Endothelial cell (in vitro differentiated cells): ENCODE measurements around the gene KTN1. TPM values are rescaled to one million over a fixed set of nuclear protein-coding genes. Genes with fewer than 3 reads are reported as not detected.

Experiments used
- DNase-seq: peaks from one replicate; pipeline ENCODE4 v3.0.0; 2021; ENCODE audit warnings: low spot score
- H3K27ac Mint-ChIP-seq: one replicate; pipeline ENCODE4 v1.8.0; 2021; ENCODE audit warnings: mixed read lengths, inconsistent platforms; ENCODE audit not compliant: unreplicated experiment
- H3K27me3 Mint-ChIP-seq: one replicate; pipeline ENCODE4 v1.8.0; 2021; ENCODE audit warnings: mild to moderate bottlenecking, moderate library complexity, mixed read lengths, inconsistent platforms; ENCODE audit not compliant: unreplicated experiment
- H3K36me3 Mint-ChIP-seq: one replicate; pipeline ENCODE4 v1.8.0; 2021; ENCODE audit warnings: mild to moderate bottlenecking, low read depth, mixed read lengths, inconsistent platforms; ENCODE audit not compliant: unreplicated experiment
- H3K4me1 Mint-ChIP-seq: one replicate; pipeline ENCODE4 v1.8.0; 2021; ENCODE audit warnings: mild to moderate bottlenecking, mixed read lengths, inconsistent platforms; ENCODE audit not compliant: unreplicated experiment
- H3K4me3 Mint-ChIP-seq: one replicate; pipeline ENCODE4 v1.8.0; 2021; ENCODE audit warnings: mild to moderate bottlenecking, mixed read lengths, inconsistent platforms; ENCODE audit not compliant: unreplicated experiment
- H3K9me3 Mint-ChIP-seq: one replicate; pipeline ENCODE4 v1.8.0; 2021; ENCODE audit warnings: mixed read lengths, inconsistent platforms; ENCODE audit not compliant: unreplicated experiment
- CTCF ChIP-seq: fragments of 200-600 bp; sonication (generic); IDR thresholded peaks from one replicate; pipeline ENCODE4 v1.5.0; 2021; ENCODE audit warnings: antibody characterized with exemption; ENCODE audit not compliant: unreplicated experiment
- total RNA-seq: library from RNA; stranded (reverse); fragmentation: NEBNext Ultra II Directional; extraction: Animal tissue kit (Norgen Biotek cat#: 25700); gene quantifications from one replicate; pipeline ENCODE4 v1.2.1, GENCODE V29; 2021; ENCODE audit not compliant: unreplicated experiment

KTN1 gene
- total RNA-seq, 1 donor from 2014 or later = 220 TPM

GRCh38 chr14:55706893-55707292 lies 126.9 kb downstream of the KTN1 start:
- Mint-ChIP-seq H3K4me1 (peaks cover 22% of the 10 kb centered on the region), H3K36me3 (no peaks in the 10 kb centered on the region), H3K9me3 (no peaks in the 10 kb centered on the region), H3K27ac (no peak overlapping the region), H3K4me3 (no peak overlapping the region), H3K27me3 (no peaks in the 10 kb centered on the region)
- no peak for DNase-seq
- no peak for TF ChIP-seq CTCF

- H3K4me1 Mint-ChIP-seq = peaks cover 17% of the 10 kb centered on the region
- no peaks in the 10 kb centered on the region for H3K27me3 Mint-ChIP-seq
- no peak overlapping the region for H3K27ac Mint-ChIP-seq
- H3K4me3 Mint-ChIP-seq = no peak overlapping the region
- no peaks in the 10 kb centered on the region for H3K36me3 Mint-ChIP-seq
- peak; percentile 52 for TF ChIP-seq CTCF
- no peaks in the 10 kb centered on the region for H3K9me3 Mint-ChIP-seq
- no peak for DNase-seq
Observed at GRCh38 chr14:55707365-55707804, 127.4 kb downstream of the KTN1 start.

GRCh38 chr14:55710506-55711041 lies 130.6 kb downstream of the KTN1 start:
- Mint-ChIP-seq H3K9me3 (no peaks in the 10 kb centered on the region), H3K27me3 (no peaks in the 10 kb centered on the region), H3K27ac (no peak overlapping the region), H3K4me3 (no peak overlapping the region), H3K36me3 (peaks cover 6% of the 10 kb centered on the region), H3K4me1 (peaks cover 8% of the 10 kb centered on the region)
- DNase-seq = no peak
- no peak for TF ChIP-seq CTCF

GRCh38 chr14:55711175-55711811 lies 131.3 kb downstream of the KTN1 start:
- DNase-seq = no peak
- H3K4me3 Mint-ChIP-seq = no peak overlapping the region
- no peaks in the 10 kb centered on the region for H3K27me3 Mint-ChIP-seq
- no peaks in the 10 kb centered on the region for H3K9me3 Mint-ChIP-seq
- no peak overlapping the region for H3K27ac Mint-ChIP-seq
- no peak for TF ChIP-seq CTCF
- peaks cover 8% of the 10 kb centered on the region for H3K36me3 Mint-ChIP-seq
- H3K4me1 Mint-ChIP-seq = peaks cover 8% of the 10 kb centered on the region

- peaks cover 8% of the 10 kb centered on the region for H3K4me1 Mint-ChIP-seq
- H3K9me3 Mint-ChIP-seq = no peaks in the 10 kb centered on the region
- H3K27ac Mint-ChIP-seq = no peak overlapping the region
- no peak overlapping the region for H3K4me3 Mint-ChIP-seq
- H3K36me3 Mint-ChIP-seq = peaks cover 8% of the 10 kb centered on the region
- DNase-seq = no peak
- no peaks in the 10 kb centered on the region for H3K27me3 Mint-ChIP-seq
- no peak for TF ChIP-seq CTCF
Observed at GRCh38 chr14:55712491-55712890, 132.5 kb downstream of the KTN1 start.
